HG03095 (cell line): ENCODE measurements around the gene CCDC82.
A peak's percentile ranks its signal among the peaks of the same experiment; 100 is the strongest.
"Not testable (repeated sequence)": the region's sequence is repeated elsewhere in the genome, so short reads cannot be mapped to it uniquely, and the experiment has no call there.

Experiments
- ATAC-seq: cut with Tn5 transposase; IDR thresholded peaks from one replicate; pipeline ENCODE4 v1.9.1; 2021; ENCODE audit warnings: moderate library complexity; ENCODE audit not compliant: unreplicated experiment

CCDC82 gene

GRCh38 chr11:96389720-96390487 lies at the start of gene CCDC82, which contains the start of gene JRKL:
TSS of gene CCDC82 (minus strand) at chr11:96389912. CDS start at chr11:96384747, 5,165 bp downstream.
TSS of gene JRKL (plus strand) at chr11:96390013. CDS start at chr11:96390650, 637 bp downstream.
- peak; percentile 93 for ATAC-seq

- ATAC-seq: not testable (repeated sequence)
Observed at GRCh38 chr11:96432654-96433053, 42.9 kb upstream of the CCDC82 start.

GRCh38 chr11:96430668-96431067 lies 41.0 kb upstream of the CCDC82 start:
- ATAC-seq: no peak

GRCh38 chr11:96424693-96425092 lies 35.0 kb upstream of the CCDC82 start:
- ATAC-seq: no peak

- no peak for ATAC-seq
Observed at GRCh38 chr11:96413408-96413807, 23.7 kb upstream of the CCDC82 start.

- ATAC-seq: no peak
Observed at GRCh38 chr11:96412761-96413381, 23.2 kb upstream of the CCDC82 start.

GRCh38 chr11:96411412-96411811 lies 21.7 kb upstream of the CCDC82 start:
- ATAC-seq: not testable (repeated sequence)

GRCh38 chr11:96400697-96401096 lies 11.0 kb upstream of the CCDC82 start:
- ATAC-seq: no peak

- ATAC-seq: no peak
Observed at GRCh38 chr11:96397863-96398262, 8.2 kb upstream of the CCDC82 start.

GRCh38 chr11:96396637-96397036 lies 6.9 kb upstream of the CCDC82 start:
- no peak for ATAC-seq

GRCh38 chr11:96394773-96395172 lies 5.1 kb upstream of the CCDC82 start:
- no peak for ATAC-seq

- ATAC-seq: no peak
Observed at GRCh38 chr11:96393753-96394348, 4.1 kb upstream of the CCDC82 start.

GRCh38 chr11:96391698-96392307 lies 2.1 kb upstream of the CCDC82 start:
- no peak for ATAC-seq

GRCh38 chr11:96390488-96390792 lies 728 bp upstream of the CCDC82 start:
- ATAC-seq: no peak

- ATAC-seq: peak; percentile 38
Observed at GRCh38 chr11:96388891-96389719, 607 bp downstream of the CCDC82 start.

- ATAC-seq: no peak
Observed at GRCh38 chr11:96385187-96385586, 4.5 kb downstream of the CCDC82 start.

- ATAC-seq: no peak
Observed at GRCh38 chr11:96384156-96384555, 5.6 kb downstream of the CCDC82 start.

- ATAC-seq: no peak
Observed at GRCh38 chr11:96376796-96377195, 12.9 kb downstream of the CCDC82 start.

GRCh38 chr11:96373826-96374225 lies 15.9 kb downstream of the CCDC82 start:
- no peak for ATAC-seq

GRCh38 chr11:96367342-96367741 lies 22.4 kb downstream of the CCDC82 start:
- no peak for ATAC-seq

- ATAC-seq: no peak
Observed at GRCh38 chr11:96366024-96366423, 23.7 kb downstream of the CCDC82 start.
